Activated CD8-positive, alpha-beta T cell treated with anti-CD3 and anti-CD28 coated beads for 36 hours (primary cell): ENCODE results near the gene SH3YL1. TPM values are rescaled to one million over a fixed set of nuclear protein-coding genes. Genes with fewer than 3 reads are reported as not detected.

ENCODE experiments used
- ATAC-seq: fragments of 200-7000 bp; cut with Tn5 transposase; one replicate; pipeline ENCODE4 v1.10.0; 2021; ENCODE audit warnings: mild to moderate bottlenecking, moderate library complexity
- CTCF ChIA-PET: fragments of 350-600 bp; sonication (Branson Sonifier 250); formaldehyde crosslinking; loops from one replicate; lab custom pipeline; 2021; ENCODE audit warnings: antibody characterized with exemption; lab: Charles Lee
- POLR2A ChIA-PET: fragments of 350-600 bp; sonication (Branson Sonifier 250); formaldehyde crosslinking; loops from one replicate; lab custom pipeline; 2021; ENCODE audit warnings: antibody characterized with exemption; lab: Charles Lee
- DNase-seq: peaks from one replicate; pipeline ENCODE4 v3.0.0-alpha.2; 2020
- H3K27ac Mint-ChIP-seq: one replicate; pipeline ENCODE4 v1.8.0; 2021; ENCODE audit warnings: mild to moderate bottlenecking, mixed read lengths
- H3K27me3 Mint-ChIP-seq: one replicate; pipeline ENCODE4 v1.8.0; 2021; ENCODE audit warnings: mixed read lengths
- H3K36me3 Mint-ChIP-seq: one replicate; pipeline ENCODE4 v1.8.0; 2021; ENCODE audit warnings: low read depth, mixed read lengths
- H3K4me1 Mint-ChIP-seq: one replicate; pipeline ENCODE4 v1.8.0; 2021; ENCODE audit warnings: low read depth, mixed read lengths
- H3K4me3 Mint-ChIP-seq: one replicate; pipeline ENCODE4 v1.8.0; 2021; ENCODE audit warnings: mild to moderate bottlenecking, moderate library complexity, mixed read lengths
- H3K9me3 Mint-ChIP-seq: one replicate; pipeline ENCODE4 v1.8.0; 2021; ENCODE audit warnings: mixed read lengths
- intact Hi-C: fragments of 100-400 bp; cut with micrococcal nuclease; formaldehyde crosslinking; loops from one replicate; pipeline ENCODE4 v1.10.0; 2022
- total RNA-seq, 2 experiments: library from RNA; stranded (reverse); gene quantifications; one replicate each; pipeline ENCODE4 v1.2.3, GENCODE V29; 2021
- TF ChIP-seq, protein P1 (sequence below): fragments of 200-600 bp; IDR thresholded peaks from one replicate; pipeline ENCODE4 v1.8.0; 2022; ENCODE audit warnings: antibody characterized with exemption, mild to moderate bottlenecking

The SH3YL1 gene
- total RNA-seq, 2 experiments from 2014 or later, result 18.5 to 19.9 TPM

DNA sequence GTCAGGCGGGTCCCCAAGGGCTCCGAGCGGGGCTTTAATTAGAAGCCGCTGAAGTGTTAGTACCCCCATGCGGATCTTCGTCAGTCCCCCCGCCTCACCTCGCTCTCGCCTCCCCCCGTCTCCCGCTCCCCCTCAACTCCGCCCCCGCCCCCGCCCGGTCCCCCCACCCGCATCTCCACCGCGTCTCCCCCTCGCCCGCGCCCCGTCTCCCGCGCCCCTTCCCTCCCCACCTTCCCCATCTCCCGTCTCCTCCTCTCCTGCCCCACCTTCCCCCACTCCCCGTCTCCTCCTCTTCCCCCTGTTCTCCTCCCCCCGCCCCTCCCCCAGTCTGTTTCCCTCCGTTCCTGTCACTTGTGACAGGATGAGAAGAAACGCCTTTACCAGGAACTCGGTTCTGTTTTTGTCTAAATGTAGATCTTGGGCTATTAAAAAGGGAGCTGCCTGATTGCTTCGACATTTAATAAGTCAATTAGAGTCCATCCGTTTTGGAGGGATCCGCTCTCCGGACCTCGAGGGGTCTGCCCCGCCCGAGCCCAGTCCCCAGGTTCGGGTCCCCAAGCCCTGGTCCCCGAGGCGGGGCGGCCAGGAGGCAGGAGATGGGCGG is 25.0 kb upstream of the SH3YL1 start:
- Mint-ChIP-seq H3K36me3 (no peaks in the 10 kb centered on the region), H3K9me3 (no peaks in the 10 kb centered on the region), H3K4me1 (peaks cover 12% of the 10 kb centered on the region), H3K27ac (no peak overlapping the region), H3K4me3 (no peak overlapping the region), H3K27me3 (peaks cover 25% of the 10 kb centered on the region)
- CTCF ChIA-PET, result interaction anchor here (0.9 to 2.6 kb wide), 4 partner anchors 13 to 42 kb away, joined by 3 to 14 read pairs (median 10); no protein-coding TSS in a partner anchor
- ATAC-seq, result no peak
- DNase-seq, result no peak
- TF ChIP-seq, protein P1, sequence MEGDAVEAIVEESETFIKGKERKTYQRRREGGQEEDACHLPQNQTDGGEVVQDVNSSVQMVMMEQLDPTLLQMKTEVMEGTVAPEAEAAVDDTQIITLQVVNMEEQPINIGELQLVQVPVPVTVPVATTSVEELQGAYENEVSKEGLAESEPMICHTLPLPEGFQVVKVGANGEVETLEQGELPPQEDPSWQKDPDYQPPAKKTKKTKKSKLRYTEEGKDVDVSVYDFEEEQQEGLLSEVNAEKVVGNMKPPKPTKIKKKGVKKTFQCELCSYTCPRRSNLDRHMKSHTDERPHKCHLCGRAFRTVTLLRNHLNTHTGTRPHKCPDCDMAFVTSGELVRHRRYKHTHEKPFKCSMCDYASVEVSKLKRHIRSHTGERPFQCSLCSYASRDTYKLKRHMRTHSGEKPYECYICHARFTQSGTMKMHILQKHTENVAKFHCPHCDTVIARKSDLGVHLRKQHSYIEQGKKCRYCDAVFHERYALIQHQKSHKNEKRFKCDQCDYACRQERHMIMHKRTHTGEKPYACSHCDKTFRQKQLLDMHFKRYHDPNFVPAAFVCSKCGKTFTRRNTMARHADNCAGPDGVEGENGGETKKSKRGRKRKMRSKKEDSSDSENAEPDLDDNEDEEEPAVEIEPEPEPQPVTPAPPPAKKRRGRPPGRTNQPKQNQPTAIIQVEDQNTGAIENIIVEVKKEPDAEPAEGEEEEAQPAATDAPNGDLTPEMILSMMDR, result no peak
- POLR2A ChIA-PET, result interaction anchor here (1.4 kb wide), 1 partner anchor 42 kb away, joined by 3 read pairs; no protein-coding TSS in a partner anchor
- intact Hi-C loops, result no loop called here

DNA sequence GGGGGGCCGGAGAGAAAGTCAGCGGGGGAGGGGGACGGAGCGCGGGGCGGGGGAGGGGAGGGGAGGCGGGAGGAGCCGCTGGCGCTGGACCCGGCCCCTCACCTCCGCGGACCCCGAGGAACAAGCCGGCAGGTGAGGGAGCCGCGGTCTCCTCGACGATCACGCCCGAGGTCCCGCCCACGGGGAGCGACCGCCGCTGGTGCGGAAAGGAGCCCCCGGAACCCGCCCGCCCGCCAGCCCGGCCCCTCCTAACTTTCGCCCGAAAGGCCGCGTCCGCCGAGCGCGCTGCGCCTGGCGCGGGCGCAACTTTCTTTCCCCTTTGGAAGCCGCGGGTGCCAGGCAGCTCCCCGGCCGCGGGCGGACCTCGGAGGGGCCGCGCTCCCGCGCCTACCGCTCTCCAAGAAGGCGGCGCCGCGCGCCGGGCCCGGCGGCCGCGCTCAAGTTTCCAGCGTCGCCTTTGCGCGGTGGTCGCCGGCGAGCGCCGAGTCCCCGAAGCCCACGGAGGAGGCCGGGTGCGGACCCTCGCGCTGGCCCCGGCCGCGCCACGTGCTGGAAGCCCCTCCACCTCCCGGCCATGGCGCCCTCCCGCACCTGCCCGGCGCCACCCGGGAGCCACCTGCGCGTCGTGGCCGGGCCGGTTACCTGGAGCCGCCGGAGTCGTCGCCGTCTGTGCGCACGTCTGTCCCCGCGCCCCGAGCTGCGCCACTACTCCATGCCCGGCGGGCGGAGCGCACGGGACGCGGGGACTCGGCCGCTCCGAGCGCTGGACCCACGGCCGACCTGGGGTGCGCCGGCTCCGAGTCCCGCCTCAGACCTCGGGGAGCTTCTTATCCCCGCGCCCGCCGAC is 24.3 kb upstream of the SH3YL1 start, which contains the start of gene ALKAL2:
ALKAL2 (minus strand) TSS at position 181 of the 847 bp plus-strand sequence. CDS start 256 bp downstream, outside the sequence.
- ChIA-PET POLR2A (no interaction called here), CTCF (interaction anchor here (0.9 to 2.6 kb wide), 4 partner anchors 12 to 41 kb away, joined by 3 to 14 read pairs (median 3); no protein-coding TSS in a partner anchor)
- DNase-seq (peak; percentile 42), ATAC-seq (peak; percentile 31)
- intact Hi-C loops, result no loop called here
- Mint-ChIP-seq H3K4me3 (peak within 1 kb of the TSS; percentile 47), H3K27me3 (peaks cover 25% of the 10 kb centered on the region), H3K27ac (no peak within 1 kb of the TSS), H3K36me3 (no peaks in the 10 kb centered on the region), H3K9me3 (no peaks in the 10 kb centered on the region), H3K4me1 (peaks cover 12% of the 10 kb centered on the region)
- TF ChIP-seq, protein P1, result no peak

- intact Hi-C loops, result no loop called here
- H3K27me3 Mint-ChIP-seq, result peaks cover 25% of the 10 kb centered on the region
- DNase-seq (peak; percentile 32), ATAC-seq (peak; percentile 58)
- peaks cover under 1% of the 10 kb centered on the region for H3K36me3 Mint-ChIP-seq
- H3K27ac Mint-ChIP-seq, result no peak overlapping the region
- ChIA-PET CTCF (interaction anchor here (1.0 kb wide), 2 partner anchors 16 to 40 kb away, joined by 3 read pairs; no protein-coding TSS in a partner anchor), POLR2A (no interaction called here)
- no peaks in the 10 kb centered on the region for H3K9me3 Mint-ChIP-seq
- no peak overlapping the region for H3K4me3 Mint-ChIP-seq
- peaks cover 12% of the 10 kb centered on the region for H3K4me1 Mint-ChIP-seq
- TF ChIP-seq, protein P1, result no peak
Measured at GRCh38 chr2:287471-287885, 23.6 kb upstream of the SH3YL1 start.

- TF ChIP-seq, protein P1, result no peak
- peaks cover 25% of the 10 kb centered on the region for H3K27me3 Mint-ChIP-seq
- no peak overlapping the region for H3K27ac Mint-ChIP-seq
- H3K36me3 Mint-ChIP-seq, result peaks cover 5% of the 10 kb centered on the region
- ChIA-PET CTCF (interaction anchor here (1.0 to 2.0 kb wide), 4 partner anchors 10 to 40 kb away, joined by 3 to 5 read pairs (median 3); no protein-coding TSS in a partner anchor), POLR2A (interaction anchor here (0.9 to 1.8 kb wide), 3 partner anchors 8 to 21 kb away, joined by 3 to 7 read pairs (median 4); no protein-coding TSS in a partner anchor)
- intact Hi-C loops, result no loop called here
- DNase-seq, result no peak
- H3K4me1 Mint-ChIP-seq, result peaks cover 12% of the 10 kb centered on the region
- H3K9me3 Mint-ChIP-seq, result no peaks in the 10 kb centered on the region
- no peak for ATAC-seq
- H3K4me3 Mint-ChIP-seq, result peak overlapping the region; percentile 47
Measured at GRCh38 chr2:286774-287392, 23.1 kb upstream of the SH3YL1 start.
